Suprapubic skin (tissue), 4 donors: ENCODE data around the gene SCIN. TPM values are rescaled to one million over a fixed set of nuclear protein-coding genes. Genes with fewer than 3 reads are reported as not detected.
"Not testable (repeated sequence)": the region's sequence is repeated elsewhere in the genome, so short reads cannot be mapped to it uniquely, and the experiment has no call there.

ENCODE experiments used
- DNase-seq, 2 donors: peaks; one replicate each; pipeline ENCODE4 v3.0.0-alpha.2; 2019; ENCODE audit warnings: low spot score in 2 of 2
- H3K27ac ChIP-seq: fragments of 200-600 bp; sonication (generic); one replicate; pipeline ENCODE4 v1.5.1; 2019
- H3K27me3 ChIP-seq: fragments of 200-600 bp; sonication (generic); one replicate; pipeline ENCODE4 v1.5.1; 2019
- H3K36me3 ChIP-seq: fragments of 200-600 bp; sonication (generic); one replicate; pipeline ENCODE4 v1.5.1; 2019
- H3K4me1 ChIP-seq: fragments of 200-600 bp; sonication (generic); one replicate; pipeline ENCODE4 v1.5.1; 2019
- H3K4me3 ChIP-seq: fragments of 200-600 bp; sonication (generic); one replicate; pipeline ENCODE4 v1.5.1; 2019; ENCODE audit warnings: mild to moderate bottlenecking
- H3K9me3 ChIP-seq: fragments of 200-600 bp; sonication (generic); one replicate; pipeline ENCODE4 v1.5.1; 2019
- EP300 ChIP-seq: sonication (generic); formaldehyde crosslinking; IDR thresholded peaks from one replicate; pipeline ENCODE4 v1.6.1; 2017; ENCODE audit warnings: antibody characterized with exemption
- POLR2A ChIP-seq, 2 donors: fragments of 450-650 bp; IDR thresholded peaks; one replicate each; pipeline ENCODE4 v1.6.1; 2017; ENCODE audit warnings: antibody characterized with exemption in 2 of 2, mild to moderate bottlenecking in 2 of 2, moderate library complexity in 2 of 2
- POLR2AphosphoS5 ChIP-seq, 3 donors: sonication (generic); formaldehyde crosslinking; IDR thresholded peaks; one replicate each; pipeline ENCODE4 v1.6.1; 2017; ENCODE audit warnings: antibody characterized with exemption in 3 of 3
- WGBS: methylation state at CpG from one replicate; pipeline ENCODE4 v1.1.5; 2018; 5-methylcytosine and 5-hydroxymethylcytosine counted together
- total RNA-seq, 4 donors: library from RNA; depleted of rRNA; stranded (reverse); fragments of >200 nt; gene quantifications; one replicate each; pipeline ENCODE4 v1.1.0, GENCODE V29; 2016
- TF ChIP-seq, protein P1 (sequence below), 2 donors: fragments of 200-600 bp in 1 of 2; fragments of 450-650 bp in 1 of 2; sonication (generic) in 1 of 2; IDR thresholded peaks; one replicate each; pipeline ENCODE4 v1.5.1; 2016 to 2019; ENCODE audit warnings: antibody characterized with exemption in 2 of 2, mild to moderate bottlenecking in 1 of 2, moderate library complexity in 1 of 2

The SCIN gene
- total RNA-seq, 4 donors from 2014 or later: 3.1 to 4.9 (median 3.8) TPM

- no peaks in the 10 kb centered on the region for H3K27me3 ChIP-seq
- TF ChIP-seq POLR2A (IDR thresholded peaks at IDR 0.05) (no peak), EP300 (no peak), POLR2AphosphoS5 (IDR thresholded peaks at IDR 0.05) (no peak)
- TF ChIP-seq, protein P1, sequence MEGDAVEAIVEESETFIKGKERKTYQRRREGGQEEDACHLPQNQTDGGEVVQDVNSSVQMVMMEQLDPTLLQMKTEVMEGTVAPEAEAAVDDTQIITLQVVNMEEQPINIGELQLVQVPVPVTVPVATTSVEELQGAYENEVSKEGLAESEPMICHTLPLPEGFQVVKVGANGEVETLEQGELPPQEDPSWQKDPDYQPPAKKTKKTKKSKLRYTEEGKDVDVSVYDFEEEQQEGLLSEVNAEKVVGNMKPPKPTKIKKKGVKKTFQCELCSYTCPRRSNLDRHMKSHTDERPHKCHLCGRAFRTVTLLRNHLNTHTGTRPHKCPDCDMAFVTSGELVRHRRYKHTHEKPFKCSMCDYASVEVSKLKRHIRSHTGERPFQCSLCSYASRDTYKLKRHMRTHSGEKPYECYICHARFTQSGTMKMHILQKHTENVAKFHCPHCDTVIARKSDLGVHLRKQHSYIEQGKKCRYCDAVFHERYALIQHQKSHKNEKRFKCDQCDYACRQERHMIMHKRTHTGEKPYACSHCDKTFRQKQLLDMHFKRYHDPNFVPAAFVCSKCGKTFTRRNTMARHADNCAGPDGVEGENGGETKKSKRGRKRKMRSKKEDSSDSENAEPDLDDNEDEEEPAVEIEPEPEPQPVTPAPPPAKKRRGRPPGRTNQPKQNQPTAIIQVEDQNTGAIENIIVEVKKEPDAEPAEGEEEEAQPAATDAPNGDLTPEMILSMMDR (IDR thresholded peaks at IDR 0.05): no peak
- H3K9me3 ChIP-seq: no peaks in the 10 kb centered on the region
- no peak for DNase-seq
- H3K27ac ChIP-seq: no peak overlapping the region
- no peak overlapping the region for H3K4me3 ChIP-seq
- H3K4me1 ChIP-seq: peaks cover 10% of the 10 kb centered on the region
- no peaks in the 10 kb centered on the region for H3K36me3 ChIP-seq
- 77% methylated on average over 3 of the region's 3 CpGs for WGBS
Observed at GRCh38 chr7:12643001-12643643, 72.6 kb downstream of the SCIN start.

GRCh38 chr7:12643644-12644043 is 73.1 kb downstream of the SCIN start:
- TF ChIP-seq EP300 (no peak), POLR2AphosphoS5 (IDR thresholded peaks at IDR 0.05) (no peak), POLR2A (IDR thresholded peaks at IDR 0.05) (no peak)
- TF ChIP-seq, protein P1 (IDR thresholded peaks at IDR 0.05): no peak
- H3K9me3 ChIP-seq: no peaks in the 10 kb centered on the region
- no peak for DNase-seq
- H3K36me3 ChIP-seq: no peaks in the 10 kb centered on the region
- peaks cover 4% of the 10 kb centered on the region for H3K4me1 ChIP-seq
- no peak overlapping the region for H3K27ac ChIP-seq
- no peaks in the 10 kb centered on the region for H3K27me3 ChIP-seq
- H3K4me3 ChIP-seq: no peak overlapping the region
- 93% methylated on average over 5 of the region's 5 CpGs for WGBS

- not testable (repeated sequence) for H3K36me3 ChIP-seq, H3K4me1 ChIP-seq, DNase-seq, H3K27me3 ChIP-seq, H3K27ac ChIP-seq, H3K4me3 ChIP-seq, H3K9me3 ChIP-seq
- WGBS: 83% methylated on average over 6 of the region's 6 CpGs
Observed at GRCh38 chr7:12645212-12645611, 74.7 kb downstream of the SCIN start.

DNA sequence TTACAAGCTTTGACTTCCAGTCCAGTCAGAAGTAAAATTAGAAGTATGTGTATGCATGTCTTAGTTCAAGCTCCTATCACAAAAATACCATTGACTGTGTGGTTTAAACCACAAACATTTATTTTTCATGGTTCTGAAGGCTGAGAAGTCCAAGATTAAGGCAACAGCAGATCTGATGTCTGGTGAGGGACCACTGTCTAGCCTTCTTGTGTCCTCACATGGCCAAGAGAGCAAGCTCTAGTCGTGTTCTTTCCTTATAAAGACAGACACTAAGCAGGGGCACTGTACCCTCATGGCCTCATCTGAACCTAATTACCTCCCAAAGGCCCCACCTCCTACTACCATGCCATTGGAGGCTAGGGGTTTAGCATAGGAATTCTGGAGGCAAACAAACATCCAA is 75.6 kb downstream of the SCIN start:
- no peak for DNase-seq
- Histone ChIP-seq H3K27ac (no peak overlapping the region), H3K36me3 (no peaks in the 10 kb centered on the region), H3K9me3 (no peaks in the 10 kb centered on the region), H3K4me3 (no peak overlapping the region), H3K4me1 (no peaks in the 10 kb centered on the region), H3K27me3 (no peaks in the 10 kb centered on the region)
- 65% methylated on average over 1 of the region's 1 CpG for WGBS
- TF ChIP-seq POLR2A (IDR thresholded peaks at IDR 0.05) (no peak), POLR2AphosphoS5 (IDR thresholded peaks at IDR 0.05) (no peak)
- TF ChIP-seq, protein P1 (IDR thresholded peaks at IDR 0.05): no peak

- no peak for DNase-seq
- 55% methylated on average over 6 of the region's 6 CpGs for WGBS
- no peaks in the 10 kb centered on the region for H3K4me1 ChIP-seq
- TF ChIP-seq POLR2AphosphoS5 (IDR thresholded peaks at IDR 0.05): no peak
- TF ChIP-seq EP300: no peak
- TF ChIP-seq POLR2A (IDR thresholded peaks at IDR 0.05): no peak
- TF ChIP-seq, protein P1 (IDR thresholded peaks at IDR 0.05): no peak
- H3K27ac ChIP-seq: no peak overlapping the region
- no peaks in the 10 kb centered on the region for H3K27me3 ChIP-seq
- no peak overlapping the region for H3K4me3 ChIP-seq
- no peaks in the 10 kb centered on the region for H3K9me3 ChIP-seq
- H3K36me3 ChIP-seq: no peaks in the 10 kb centered on the region
Observed at GRCh38 chr7:12647364-12648219, 77.1 kb downstream of the SCIN start.
